Fibroblast of the conjunctiva (primary cell): Measurements from ENCODE around the gene SAP30.
A peak's percentile ranks its signal among the peaks of the same experiment; 100 is the strongest.

Experiments used
- DNase-seq: peaks from one replicate; pipeline ENCODE4 v3.0.0-alpha.2; 2010; ENCODE audit warnings: low read depth

Gene SAP30

GRCh38 chr4:173415092-173415491 is 44.3 kb downstream of the SAP30 start:
- DNase-seq: no peak

GRCh38 chr4:173415885-173416653 is 45.3 kb downstream of the SAP30 start:
- DNase-seq: no peak

DNA sequence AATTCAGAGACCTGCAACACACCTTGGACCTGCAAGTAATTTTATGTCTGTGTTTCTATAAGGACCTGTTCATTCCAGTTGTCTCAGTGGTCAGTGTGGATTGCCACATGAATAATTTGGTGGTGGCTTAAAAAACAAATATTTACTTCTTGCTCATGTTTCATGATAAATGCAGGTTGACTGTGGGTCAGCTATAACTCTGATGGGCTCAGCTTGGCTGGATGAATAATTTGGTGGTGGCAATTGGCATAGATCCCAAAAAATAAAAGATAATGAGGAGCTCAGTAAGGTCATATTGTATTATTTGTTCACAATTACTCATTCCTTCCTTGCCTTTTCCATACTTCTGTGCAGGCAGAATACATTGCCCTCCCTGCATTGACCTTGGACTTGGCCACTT is 47.1 kb downstream of the SAP30 start:
- no peak for DNase-seq

- DNase-seq: no peak
Measured at GRCh38 chr4:173418639-173419038, 47.9 kb downstream of the SAP30 start.

GRCh38 chr4:173420324-173420752 is 49.6 kb downstream of the SAP30 start:
- DNase-seq: no peak

- DNase-seq: no peak
Measured at GRCh38 chr4:173420801-173421200, 50.0 kb downstream of the SAP30 start.

DNA sequence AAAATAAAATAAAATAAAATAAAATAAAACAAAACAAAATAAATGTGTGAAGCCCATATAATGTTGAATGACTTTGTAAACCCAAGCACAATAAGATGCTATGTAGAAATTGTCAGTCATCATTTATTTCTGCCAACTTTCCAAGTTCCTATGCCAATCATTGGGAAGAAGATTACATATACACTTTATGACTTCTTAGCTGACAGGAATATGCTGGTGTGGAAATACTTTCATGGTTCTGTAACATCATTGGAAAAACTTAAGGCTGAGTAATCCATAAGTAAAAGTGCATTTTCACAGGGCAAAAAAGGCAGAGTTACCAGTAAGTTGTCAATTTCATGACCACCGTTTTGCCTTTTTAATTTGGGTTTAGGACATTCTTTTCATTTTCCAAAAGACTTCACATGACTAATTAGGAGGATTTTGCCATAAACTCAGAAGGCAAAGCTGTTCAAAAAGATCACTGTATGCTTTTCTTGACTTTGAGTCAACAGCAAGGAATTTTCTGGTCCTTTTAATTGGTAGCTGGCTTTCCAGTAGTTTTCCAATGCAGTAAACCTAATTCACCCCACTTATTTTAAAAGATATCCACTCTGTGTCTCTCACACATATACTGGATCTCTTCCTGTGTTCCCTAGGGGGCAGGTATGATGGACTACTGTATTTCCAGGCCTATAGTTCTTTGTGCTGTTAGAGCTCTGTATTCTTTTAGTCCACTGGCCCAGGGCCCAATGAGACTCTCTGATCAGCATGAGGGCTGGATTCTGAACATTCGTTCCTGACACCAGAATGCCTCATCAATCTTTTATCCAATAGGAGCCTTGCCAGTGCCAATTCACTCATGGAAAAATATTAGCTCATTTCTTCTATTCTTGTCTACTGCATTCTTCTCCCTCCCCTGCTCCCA is 54.4 kb downstream of the SAP30 start:
- DNase-seq: peak; percentile 20

DNA sequence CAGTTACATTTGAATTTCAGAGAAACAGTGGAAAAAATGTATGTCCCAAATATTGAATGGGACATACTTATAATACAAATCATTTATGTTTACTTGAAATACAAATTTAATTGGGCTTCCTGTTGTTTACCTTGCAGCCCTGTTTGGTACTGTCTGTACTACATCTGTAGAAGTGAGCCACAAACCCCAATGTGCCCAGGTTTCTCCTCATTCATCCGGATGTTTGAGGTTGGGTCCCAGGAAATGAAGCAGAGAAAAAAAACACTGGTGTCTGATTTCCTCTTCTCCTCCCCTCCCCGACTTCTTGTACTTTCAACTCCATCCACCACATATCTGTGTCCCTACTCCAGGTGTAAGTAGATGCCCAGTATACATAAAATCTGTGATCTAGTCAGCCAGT is 55.3 kb downstream of the SAP30 start:
- no peak for DNase-seq
